OCI-LY3 (cell line): ENCODE results near the gene DNAH17.

Experiments
- EZH2phosphoT487 ChIP-seq: fragments of 200-600 bp; shearing (Covaris generic); IDR thresholded peaks from 2 replicates; pipeline ENCODE4 v1.6.1; 2018; ENCODE audit warnings: antibody characterized with exemption, mixed run types, low read depth
- TF ChIP-seq, protein P1 (sequence below): fragments of 200-600, 300-600 bp; sonication (generic); IDR thresholded peaks from 2 replicates; pipeline ENCODE4 v1.5.1; 2014; ENCODE audit warnings: antibody characterized with exemption, low read length, low read depth

DNA sequence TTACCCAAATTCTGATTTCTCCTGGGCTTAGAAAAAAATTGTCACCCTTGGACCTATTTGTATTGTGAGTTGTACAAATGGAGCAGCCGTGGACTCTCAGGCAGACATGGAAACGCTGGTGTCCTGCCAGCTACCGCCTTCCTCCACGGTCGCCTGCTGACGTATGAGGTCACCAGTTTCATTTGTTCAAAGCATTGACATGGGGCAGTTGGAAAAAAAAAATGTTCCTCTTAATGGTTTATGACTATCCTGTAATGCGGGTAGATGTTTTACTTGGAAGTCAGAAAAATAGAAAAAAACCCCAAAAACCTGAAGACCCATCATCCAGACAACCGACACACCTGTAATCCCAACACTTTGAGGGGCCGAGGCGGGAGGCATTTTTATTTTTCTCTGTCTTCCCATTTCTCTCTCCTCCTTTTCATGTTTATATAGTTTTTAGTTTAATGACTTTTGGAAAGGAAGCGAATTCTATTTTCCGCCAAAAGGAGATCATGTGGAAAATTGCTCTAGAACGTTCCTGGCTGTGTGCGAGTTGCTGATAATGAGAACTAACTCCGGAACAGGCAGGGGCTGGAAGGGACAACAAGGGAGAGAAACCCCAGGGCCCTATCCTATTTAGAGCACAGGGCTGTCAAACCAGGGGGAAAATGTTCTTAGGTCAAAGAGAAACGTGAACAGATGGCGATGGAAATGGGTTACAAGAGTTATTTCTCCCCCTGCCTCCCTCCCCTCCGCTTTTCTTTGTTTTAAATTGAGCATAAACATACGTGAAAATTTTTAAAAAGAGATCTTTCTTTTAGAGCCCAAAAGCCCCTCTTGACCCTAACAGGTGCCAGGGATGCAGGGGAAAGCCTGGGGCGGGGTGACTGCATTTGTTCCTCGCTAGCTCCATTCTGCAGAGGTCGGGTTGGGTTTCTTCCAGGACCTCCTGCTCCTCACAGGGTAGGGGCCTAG is 13.7 kb downstream of the DNAH17 start:
- TF ChIP-seq, protein P1, sequence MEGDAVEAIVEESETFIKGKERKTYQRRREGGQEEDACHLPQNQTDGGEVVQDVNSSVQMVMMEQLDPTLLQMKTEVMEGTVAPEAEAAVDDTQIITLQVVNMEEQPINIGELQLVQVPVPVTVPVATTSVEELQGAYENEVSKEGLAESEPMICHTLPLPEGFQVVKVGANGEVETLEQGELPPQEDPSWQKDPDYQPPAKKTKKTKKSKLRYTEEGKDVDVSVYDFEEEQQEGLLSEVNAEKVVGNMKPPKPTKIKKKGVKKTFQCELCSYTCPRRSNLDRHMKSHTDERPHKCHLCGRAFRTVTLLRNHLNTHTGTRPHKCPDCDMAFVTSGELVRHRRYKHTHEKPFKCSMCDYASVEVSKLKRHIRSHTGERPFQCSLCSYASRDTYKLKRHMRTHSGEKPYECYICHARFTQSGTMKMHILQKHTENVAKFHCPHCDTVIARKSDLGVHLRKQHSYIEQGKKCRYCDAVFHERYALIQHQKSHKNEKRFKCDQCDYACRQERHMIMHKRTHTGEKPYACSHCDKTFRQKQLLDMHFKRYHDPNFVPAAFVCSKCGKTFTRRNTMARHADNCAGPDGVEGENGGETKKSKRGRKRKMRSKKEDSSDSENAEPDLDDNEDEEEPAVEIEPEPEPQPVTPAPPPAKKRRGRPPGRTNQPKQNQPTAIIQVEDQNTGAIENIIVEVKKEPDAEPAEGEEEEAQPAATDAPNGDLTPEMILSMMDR: no peak
- TF ChIP-seq EZH2phosphoT487: no peak
